Endodermal cell (in vitro differentiated cells): ENCODE measurements around the gene SLC9A3. TPM values are rescaled to one million over a fixed set of nuclear protein-coding genes. Genes with fewer than 3 reads are reported as not detected.

Experiments
- DNase-seq: peaks from one replicate; pipeline ENCODE4 v3.0.0-alpha.2; 2017
- H3K27ac ChIP-seq: 2 replicates; pipeline ENCODE4 v1.5.1; 2013; ENCODE audit warnings: mild to moderate bottlenecking, low read depth, low read length, moderate library complexity
- H3K27me3 ChIP-seq: 2 replicates; pipeline ENCODE4 v1.6.1; 2013; ENCODE audit warnings: mild to moderate bottlenecking, low read length, moderate library complexity; ENCODE audit not compliant: insufficient read depth, control insufficient read depth, poor library complexity, severe bottlenecking
- H3K36me3 ChIP-seq: 2 replicates; pipeline ENCODE4 v1.7.0; 2013; ENCODE audit warnings: mild to moderate bottlenecking, low read length, moderate library complexity; ENCODE audit not compliant: control insufficient read depth, insufficient read depth
- H3K4me1 ChIP-seq: one replicate; pipeline ENCODE4 v1.7.0; 2013; ENCODE audit warnings: low read length; ENCODE audit not compliant: control insufficient read depth, insufficient read depth
- H3K4me3 ChIP-seq: 2 replicates; pipeline ENCODE4 v1.5.1; 2013; ENCODE audit warnings: mild to moderate bottlenecking, low read length, moderate library complexity
- H3K9ac ChIP-seq: 2 replicates; pipeline ENCODE4 v1.6.1; 2013; ENCODE audit warnings: mild to moderate bottlenecking, low read length, moderate library complexity; ENCODE audit not compliant: poor library complexity, severe bottlenecking; ENCODE audit errors: extremely low read depth
- H3K9me3 ChIP-seq: 2 replicates; pipeline ENCODE4 v1.6.1; 2013; ENCODE audit warnings: mild to moderate bottlenecking, low read length, moderate library complexity; ENCODE audit not compliant: control insufficient read depth
- H3K27ac Mint-ChIP-seq: 2 replicates; pipeline ENCODE4 v1.8.0; 2020; ENCODE audit warnings: mixed read lengths
- H3K27me3 Mint-ChIP-seq: 2 replicates; pipeline ENCODE4 v1.8.0; 2021; ENCODE audit warnings: mild to moderate bottlenecking, mixed read lengths; ENCODE audit not compliant: insufficient read depth
- H3K36me3 Mint-ChIP-seq: 2 replicates; pipeline ENCODE4 v1.8.0; 2020; ENCODE audit warnings: low read depth, mixed read lengths
- H3K4me1 Mint-ChIP-seq: 2 replicates; pipeline ENCODE4 v1.8.0; 2020; ENCODE audit warnings: mixed read lengths
- H3K4me3 Mint-ChIP-seq: 2 replicates; pipeline ENCODE4 v1.8.0; 2020; ENCODE audit warnings: mild to moderate bottlenecking, moderate library complexity, mixed read lengths
- H3K9me3 Mint-ChIP-seq: 2 replicates; pipeline ENCODE4 v1.8.0; 2020; ENCODE audit warnings: mild to moderate bottlenecking, mixed read lengths
- WGBS, 2 experiments: methylation state at CpG; one replicate each; pipeline versions ENCODE4 v1.1.5 to v1.1.7; 2013; ENCODE audit warnings: missing lambda C conversion rate in 2 of 2, mixed read lengths in 1 of 2; ENCODE audit not compliant: insufficient coverage in 1 of 2, insufficient read length in 1 of 2; 5-methylcytosine and 5-hydroxymethylcytosine counted together
- total RNA-seq, 2 donors: library from RNA; stranded (reverse); fragmentation: NEBNext Ultra II Directional in 1 of 2; extraction: Animal tissue kit (Norgen Biotek cat#: 25700) in 1 of 2; gene quantifications; 2 replicates in 1 of 2; 3 replicates in 1 of 2; pipeline ENCODE4 v1.2.1, GENCODE V29; 2021
- TF ChIP-seq, protein P1 (sequence below): fragments of 200-600 bp; sonication (generic); conservative IDR thresholded peaks from 2 replicates; pipeline ENCODE4 v1.5.0; 2021; ENCODE audit warnings: antibody characterized with exemption, mild to moderate bottlenecking

SLC9A3 gene
- total RNA-seq, 2 donors from 2014 or later, result 1.3 to 1.5 TPM

DNA sequence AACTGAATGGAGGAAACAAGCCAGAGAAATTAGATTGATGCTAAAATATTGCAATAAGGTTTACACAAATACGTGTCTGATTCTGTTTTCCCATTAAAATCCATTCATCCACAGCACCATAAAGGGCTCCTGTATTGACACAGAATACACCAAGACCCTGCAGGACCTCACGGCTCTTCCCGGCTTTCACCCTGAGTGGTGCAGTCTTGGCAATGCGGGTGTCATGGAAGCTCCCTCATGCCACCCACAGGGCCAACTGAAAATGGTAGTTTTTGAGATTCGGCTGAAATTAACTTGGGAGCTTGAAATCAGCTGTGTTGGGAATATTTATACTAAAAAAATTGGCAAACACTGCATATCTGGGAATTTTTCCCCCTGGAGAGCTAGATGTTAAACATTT lies 98.5 kb downstream of the SLC9A3 start:
- Mint-ChIP-seq H3K27me3 (peaks cover 2% of the 10 kb centered on the region), H3K4me1 (no peaks in the 10 kb centered on the region), H3K36me3 (no peaks in the 10 kb centered on the region), H3K4me3 (no peak overlapping the region), H3K27ac (no peak overlapping the region), H3K9me3 (no peaks in the 10 kb centered on the region)
- WGBS, 2 experiments, result 91 to 93% methylated on average over 3 to 5 of the region's 5 CpGs
- TF ChIP-seq, protein P1, sequence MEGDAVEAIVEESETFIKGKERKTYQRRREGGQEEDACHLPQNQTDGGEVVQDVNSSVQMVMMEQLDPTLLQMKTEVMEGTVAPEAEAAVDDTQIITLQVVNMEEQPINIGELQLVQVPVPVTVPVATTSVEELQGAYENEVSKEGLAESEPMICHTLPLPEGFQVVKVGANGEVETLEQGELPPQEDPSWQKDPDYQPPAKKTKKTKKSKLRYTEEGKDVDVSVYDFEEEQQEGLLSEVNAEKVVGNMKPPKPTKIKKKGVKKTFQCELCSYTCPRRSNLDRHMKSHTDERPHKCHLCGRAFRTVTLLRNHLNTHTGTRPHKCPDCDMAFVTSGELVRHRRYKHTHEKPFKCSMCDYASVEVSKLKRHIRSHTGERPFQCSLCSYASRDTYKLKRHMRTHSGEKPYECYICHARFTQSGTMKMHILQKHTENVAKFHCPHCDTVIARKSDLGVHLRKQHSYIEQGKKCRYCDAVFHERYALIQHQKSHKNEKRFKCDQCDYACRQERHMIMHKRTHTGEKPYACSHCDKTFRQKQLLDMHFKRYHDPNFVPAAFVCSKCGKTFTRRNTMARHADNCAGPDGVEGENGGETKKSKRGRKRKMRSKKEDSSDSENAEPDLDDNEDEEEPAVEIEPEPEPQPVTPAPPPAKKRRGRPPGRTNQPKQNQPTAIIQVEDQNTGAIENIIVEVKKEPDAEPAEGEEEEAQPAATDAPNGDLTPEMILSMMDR, result peak; percentile 53
- Histone ChIP-seq H3K27me3 (no peaks in the 10 kb centered on the region), H3K9me3 (no peaks in the 10 kb centered on the region), H3K4me1 (no peaks in the 10 kb centered on the region), H3K4me3 (no peak overlapping the region), H3K27ac (no peak overlapping the region), H3K36me3 (no peaks in the 10 kb centered on the region), H3K9ac (no peak overlapping the region)
- no peak for DNase-seq

DNA sequence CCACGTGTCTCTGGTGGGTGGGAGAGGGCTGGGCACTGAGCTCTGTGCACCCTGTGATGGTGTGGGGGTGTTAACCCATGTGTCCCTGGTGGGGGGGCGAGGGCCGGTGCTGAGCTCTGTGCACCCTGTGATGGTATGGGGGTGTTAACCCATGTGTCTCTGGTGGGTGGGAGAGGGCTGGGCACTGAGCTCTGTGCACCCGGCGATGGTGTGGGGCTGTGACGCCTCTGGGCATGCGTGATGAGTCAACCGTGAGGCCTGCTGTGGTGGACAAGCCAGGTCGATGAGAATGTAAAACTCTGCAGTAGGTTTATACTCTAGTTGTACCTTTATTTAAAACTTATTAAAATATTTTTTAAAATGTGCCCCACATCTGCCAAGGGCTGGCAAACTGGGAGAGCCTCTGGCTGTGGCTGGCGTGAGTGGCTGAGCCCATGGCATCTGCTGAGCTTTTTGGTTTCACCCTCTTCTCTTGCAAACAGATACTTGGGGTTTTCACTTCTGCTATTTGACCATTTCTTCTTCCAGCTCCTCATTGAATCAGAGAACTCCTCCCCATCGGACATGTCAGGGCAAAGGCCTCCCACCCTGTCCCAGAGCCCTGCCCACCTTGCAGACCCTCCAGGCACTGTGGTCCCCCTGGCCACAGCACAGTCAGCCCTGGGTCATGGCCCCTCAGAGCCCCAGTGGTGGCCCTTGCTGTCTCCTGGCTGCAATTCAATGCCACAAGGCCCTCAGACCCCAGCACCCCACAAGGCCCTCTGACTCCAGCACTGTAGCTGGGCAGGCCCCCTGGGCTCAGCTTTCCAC lies 99.7 kb downstream of the SLC9A3 start:
- H3K4me1 Mint-ChIP-seq, result no peaks in the 10 kb centered on the region
- Histone ChIP-seq H3K9me3 (no peaks in the 10 kb centered on the region), H3K4me1 (no peaks in the 10 kb centered on the region), H3K27me3 (no peaks in the 10 kb centered on the region), H3K9ac (no peak overlapping the region), H3K27ac (no peak overlapping the region), H3K4me3 (no peak overlapping the region), H3K36me3 (no peaks in the 10 kb centered on the region)
- peak; percentile 22 for DNase-seq
- H3K9me3 Mint-ChIP-seq, result no peaks in the 10 kb centered on the region
- TF ChIP-seq, protein P1, result no peak
- no peak overlapping the region for H3K4me3 Mint-ChIP-seq
- H3K27me3 Mint-ChIP-seq, result peaks cover 2% of the 10 kb centered on the region
- 77 to 92% methylated on average over 7 to 11 of the region's 11 CpGs for WGBS, 2 experiments
- H3K36me3 Mint-ChIP-seq, result no peaks in the 10 kb centered on the region
- no peak overlapping the region for H3K27ac Mint-ChIP-seq

DNA sequence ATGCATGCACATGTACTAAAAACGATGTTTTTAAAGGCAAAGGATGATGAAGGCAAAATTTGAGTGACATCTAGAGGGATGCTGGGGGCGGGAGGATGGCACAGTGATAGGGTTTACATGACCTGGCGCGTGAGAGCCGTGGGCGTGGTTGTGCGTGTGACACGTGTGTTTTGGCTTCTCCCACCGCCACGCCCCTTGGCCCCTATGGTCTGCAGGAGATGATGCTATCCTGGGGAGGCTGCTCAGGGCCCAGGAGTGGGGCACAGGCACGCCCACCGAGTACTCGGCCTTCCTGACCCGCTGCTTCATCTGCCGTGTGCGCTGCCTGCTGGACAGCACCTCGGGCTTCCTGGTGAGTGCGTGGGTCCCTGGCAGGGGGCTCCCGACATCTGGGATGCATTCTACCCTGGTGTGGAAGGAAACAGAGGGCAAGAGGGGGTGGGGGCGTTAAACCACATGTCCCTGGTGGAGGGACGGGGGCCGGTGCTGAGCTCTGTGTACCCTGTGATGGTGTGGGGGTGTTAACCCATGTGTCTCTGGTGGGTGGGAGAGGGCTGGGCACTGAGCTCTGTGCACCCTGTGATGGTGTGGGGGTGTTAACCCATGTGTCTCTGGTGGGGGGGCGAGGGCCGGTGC lies 100.5 kb downstream of the SLC9A3 start:
- Histone ChIP-seq H3K9me3 (no peaks in the 10 kb centered on the region), H3K27ac (no peak overlapping the region), H3K4me1 (no peaks in the 10 kb centered on the region), H3K4me3 (no peak overlapping the region), H3K36me3 (no peaks in the 10 kb centered on the region), H3K27me3 (no peaks in the 10 kb centered on the region), H3K9ac (no peak overlapping the region)
- no peaks in the 10 kb centered on the region for H3K27me3 Mint-ChIP-seq
- no peak overlapping the region for H3K27ac Mint-ChIP-seq
- no peaks in the 10 kb centered on the region for H3K36me3 Mint-ChIP-seq
- peak; percentile 29 for DNase-seq
- no peaks in the 10 kb centered on the region for H3K4me1 Mint-ChIP-seq
- no peaks in the 10 kb centered on the region for H3K9me3 Mint-ChIP-seq
- TF ChIP-seq, protein P1, result no peak
- 91 to 94% methylated on average over 17 to 24 of the region's 24 CpGs for WGBS, 2 experiments
- no peak overlapping the region for H3K4me3 Mint-ChIP-seq
